Esophagus muscularis mucosa (tissue), 4 donors: ENCODE data around the gene TATDN2.

Experiments used
- EP300 ChIP-seq: sonication (generic); formaldehyde crosslinking; IDR thresholded peaks from one replicate; pipeline ENCODE4 v1.6.1; 2017; ENCODE audit warnings: antibody characterized with exemption
- POLR2A ChIP-seq: fragments of 450-650 bp; IDR thresholded peaks from one replicate; pipeline ENCODE4 v1.6.1; 2017; ENCODE audit warnings: antibody characterized with exemption, moderate library complexity, mild to moderate bottlenecking, low read depth
- POLR2AphosphoS5 ChIP-seq, 2 donors: sonication (generic); formaldehyde crosslinking; IDR thresholded peaks; one replicate each; pipeline ENCODE4 v1.6.1; 2017; ENCODE audit warnings: antibody characterized with exemption in 2 of 2
- TF ChIP-seq, protein P1 (sequence below), 3 experiments: fragments of 200-600 bp in 2 of 3; fragments of 450-650 bp in 1 of 3; sonication (generic) in 2 of 3; IDR thresholded peaks; one replicate each; pipeline ENCODE4 v1.5.1; 2017 to 2019; ENCODE audit warnings: antibody characterized with exemption in 3 of 3, mild to moderate bottlenecking in 2 of 3, moderate library complexity in 1 of 3

GRCh38 chr3:10217359-10217758 lies 30.9 kb upstream of the TATDN2 start:
- TF ChIP-seq, protein P1, sequence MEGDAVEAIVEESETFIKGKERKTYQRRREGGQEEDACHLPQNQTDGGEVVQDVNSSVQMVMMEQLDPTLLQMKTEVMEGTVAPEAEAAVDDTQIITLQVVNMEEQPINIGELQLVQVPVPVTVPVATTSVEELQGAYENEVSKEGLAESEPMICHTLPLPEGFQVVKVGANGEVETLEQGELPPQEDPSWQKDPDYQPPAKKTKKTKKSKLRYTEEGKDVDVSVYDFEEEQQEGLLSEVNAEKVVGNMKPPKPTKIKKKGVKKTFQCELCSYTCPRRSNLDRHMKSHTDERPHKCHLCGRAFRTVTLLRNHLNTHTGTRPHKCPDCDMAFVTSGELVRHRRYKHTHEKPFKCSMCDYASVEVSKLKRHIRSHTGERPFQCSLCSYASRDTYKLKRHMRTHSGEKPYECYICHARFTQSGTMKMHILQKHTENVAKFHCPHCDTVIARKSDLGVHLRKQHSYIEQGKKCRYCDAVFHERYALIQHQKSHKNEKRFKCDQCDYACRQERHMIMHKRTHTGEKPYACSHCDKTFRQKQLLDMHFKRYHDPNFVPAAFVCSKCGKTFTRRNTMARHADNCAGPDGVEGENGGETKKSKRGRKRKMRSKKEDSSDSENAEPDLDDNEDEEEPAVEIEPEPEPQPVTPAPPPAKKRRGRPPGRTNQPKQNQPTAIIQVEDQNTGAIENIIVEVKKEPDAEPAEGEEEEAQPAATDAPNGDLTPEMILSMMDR (IDR thresholded peaks at IDR 0.05), result no peak
- TF ChIP-seq EP300, result no peak
- TF ChIP-seq POLR2A, result no peak
- TF ChIP-seq POLR2AphosphoS5 (IDR thresholded peaks at IDR 0.05), result no peak
